GM19395 (cell line): ENCODE results near the gene CLC.

ENCODE experiments used
- ATAC-seq: cut with Tn5 transposase; IDR thresholded peaks from one replicate; pipeline ENCODE4 v1.9.1; 2021; ENCODE audit warnings: mild to moderate bottlenecking, moderate library complexity; ENCODE audit not compliant: unreplicated experiment

Gene CLC

DNA sequence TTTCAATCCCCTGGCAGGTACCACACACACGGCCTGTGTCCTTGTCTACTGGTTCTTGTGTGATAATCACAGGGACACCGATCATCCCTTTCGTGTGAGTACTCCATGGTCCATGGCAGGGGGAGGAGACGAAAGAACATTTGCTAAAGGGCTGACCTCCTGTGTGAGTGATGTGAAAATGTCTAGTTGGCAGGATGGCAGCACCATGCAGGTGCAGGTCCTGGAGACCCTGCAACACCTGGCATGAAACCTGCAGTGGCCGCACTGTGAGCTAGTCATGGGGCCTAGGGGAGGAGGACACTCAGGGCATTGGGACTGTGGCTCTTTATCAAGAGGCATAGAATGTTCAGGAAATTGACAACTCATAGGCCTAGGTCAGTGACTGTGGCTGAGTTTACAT lies 56.4 kb downstream of the CLC start:
- no peak for ATAC-seq
